Activated naive CD8-positive, alpha-beta T cell treated with anti-CD3 and anti-CD28 coated beads, Interleukin-2, amount 50 U/mL, for 24 hours (primary cell): ENCODE data around the gene TCF20.
A peak's percentile ranks its signal among the peaks of the same experiment; 100 is the strongest.

Experiments used
- ATAC-seq: fragments of 150-1000 bp; cut with Tn5 transposase; one replicate; pipeline ENCODE4 v1.10.0; 2021
- DNase-seq: peaks from one replicate; pipeline ENCODE4 v3.0.0; 2021
- H3K27ac Mint-ChIP-seq: one replicate; pipeline ENCODE4 v1.8.0; 2021; ENCODE audit warnings: mild to moderate bottlenecking, mixed read lengths
- H3K27me3 Mint-ChIP-seq: one replicate; pipeline ENCODE4 v1.8.0; 2021; ENCODE audit warnings: mixed read lengths
- H3K36me3 Mint-ChIP-seq: one replicate; pipeline ENCODE4 v1.8.0; 2021; ENCODE audit warnings: low read depth, mixed read lengths
- H3K4me1 Mint-ChIP-seq: one replicate; pipeline ENCODE4 v1.8.0; 2021; ENCODE audit warnings: mixed read lengths
- H3K4me3 Mint-ChIP-seq: one replicate; pipeline ENCODE4 v1.8.0; 2021; ENCODE audit warnings: mild to moderate bottlenecking, moderate library complexity, mixed read lengths
- H3K9me3 Mint-ChIP-seq: one replicate; pipeline ENCODE4 v1.8.0; 2021; ENCODE audit warnings: mixed read lengths

The TCF20 gene

GRCh38 chr22:42231929-42232328 is 38.5 kb downstream of the TCF20 start:
- Mint-ChIP-seq H3K36me3 (peaks cover under 1% of the 10 kb centered on the region), H3K27me3 (no peaks in the 10 kb centered on the region), H3K27ac (no peak overlapping the region), H3K4me3 (no peak overlapping the region), H3K9me3 (no peaks in the 10 kb centered on the region), H3K4me1 (peaks cover 44% of the 10 kb centered on the region)
- DNase-seq (no peak), ATAC-seq (no peak)

DNA sequence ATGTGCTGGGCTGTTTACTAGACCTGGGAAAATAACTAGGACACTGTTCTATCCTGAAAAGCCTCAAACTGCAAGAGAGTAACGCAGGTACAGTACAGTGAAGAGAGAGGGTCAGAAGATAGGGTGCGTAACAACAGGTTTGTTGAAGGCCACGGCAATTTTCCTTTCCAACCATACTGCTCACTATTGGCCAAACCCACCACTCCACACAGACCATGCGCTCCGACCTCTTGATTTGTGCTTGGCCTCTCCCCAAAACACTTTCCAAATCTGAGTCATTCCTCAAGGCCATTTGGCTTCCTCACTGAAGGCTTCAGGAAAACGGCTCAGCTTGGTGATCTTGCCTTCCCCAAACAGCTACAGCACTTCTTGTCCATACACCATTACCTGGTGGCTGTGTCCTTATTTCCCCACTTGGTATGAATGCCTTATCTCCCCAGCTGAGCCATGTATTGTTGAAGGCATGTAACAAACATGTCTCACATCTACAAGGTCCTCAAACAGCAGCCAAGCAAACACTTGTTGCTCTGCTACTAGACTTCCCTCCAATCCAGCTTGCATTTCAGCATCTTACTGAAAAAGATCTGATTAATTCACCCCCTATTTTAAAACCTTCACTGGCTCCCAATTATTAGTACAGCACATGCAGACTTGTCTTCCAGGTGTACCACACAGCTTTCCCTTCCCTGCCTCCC is 40.9 kb downstream of the TCF20 start:
- Mint-ChIP-seq H3K4me3 (no peak overlapping the region), H3K27ac (no peak overlapping the region), H3K27me3 (no peaks in the 10 kb centered on the region), H3K9me3 (no peaks in the 10 kb centered on the region), H3K36me3 (no peaks in the 10 kb centered on the region), H3K4me1 (peaks cover 36% of the 10 kb centered on the region)
- DNase-seq (no peak), ATAC-seq (no peak)

GRCh38 chr22:42228483-42228882 is 42.0 kb downstream of the TCF20 start:
- ATAC-seq, result no peak

GRCh38 chr22:42227435-42227834 is 43.0 kb downstream of the TCF20 start:
- ATAC-seq (no peak), DNase-seq (no peak)
- Mint-ChIP-seq H3K36me3 (no peaks in the 10 kb centered on the region), H3K27me3 (no peaks in the 10 kb centered on the region), H3K27ac (no peak overlapping the region), H3K4me3 (no peak overlapping the region), H3K4me1 (peaks cover 41% of the 10 kb centered on the region), H3K9me3 (no peaks in the 10 kb centered on the region)

More at GRCh38 chr22:42228483-42228882, 42.0 kb downstream of the TCF20 start:
- H3K4me1 Mint-ChIP-seq, result peaks cover 32% of the 10 kb centered on the region
- DNase-seq, result no peak
- no peaks in the 10 kb centered on the region for H3K36me3 Mint-ChIP-seq
- H3K27ac Mint-ChIP-seq, result no peak overlapping the region
- no peaks in the 10 kb centered on the region for H3K9me3 Mint-ChIP-seq
- no peaks in the 10 kb centered on the region for H3K27me3 Mint-ChIP-seq
- H3K4me3 Mint-ChIP-seq, result no peak overlapping the region

- no peaks in the 10 kb centered on the region for H3K27me3 Mint-ChIP-seq
- H3K9me3 Mint-ChIP-seq, result no peaks in the 10 kb centered on the region
- H3K27ac Mint-ChIP-seq, result no peak overlapping the region
- no peak for DNase-seq
- H3K36me3 Mint-ChIP-seq, result no peaks in the 10 kb centered on the region
- H3K4me3 Mint-ChIP-seq, result no peak overlapping the region
- ATAC-seq, result no peak
- H3K4me1 Mint-ChIP-seq, result peaks cover 48% of the 10 kb centered on the region
Observed at GRCh38 chr22:42225841-42226240, 44.6 kb downstream of the TCF20 start.

DNA sequence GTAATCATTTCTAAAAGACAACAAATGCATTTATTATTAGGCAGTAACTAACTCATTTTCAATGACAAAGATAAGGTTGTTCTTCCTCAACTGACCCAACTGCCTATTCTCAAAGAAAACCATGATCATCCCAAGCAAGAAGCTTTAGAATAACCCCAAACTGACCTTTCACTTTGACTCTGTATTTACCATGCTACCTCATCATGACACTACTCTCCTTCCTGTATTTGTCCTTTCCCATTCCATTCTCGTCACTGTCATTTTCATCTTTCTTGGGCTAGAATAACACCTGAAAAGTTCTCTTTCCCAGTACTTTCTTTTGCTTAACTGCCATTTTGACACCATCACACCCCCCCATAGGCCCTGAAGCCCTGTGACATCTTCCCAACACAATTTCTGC is 48.3 kb downstream of the TCF20 start:
- peak; percentile 66 for ATAC-seq
- Mint-ChIP-seq H3K4me1 (peaks cover 46% of the 10 kb centered on the region), H3K9me3 (no peaks in the 10 kb centered on the region), H3K36me3 (no peaks in the 10 kb centered on the region), H3K27ac (peak overlapping the region; percentile 2), H3K4me3 (no peak overlapping the region), H3K27me3 (no peaks in the 10 kb centered on the region)
- DNase-seq, result no peak
